Natural killer cell (primary cell): ENCODE results near the gene DDOST. TPM values are rescaled to one million over a fixed set of nuclear protein-coding genes. Genes with fewer than 3 reads are reported as not detected.

ENCODE experiments used
- ATAC-seq, 3 donors: fragments of 150-1000 bp in 2 of 3; fragments of 200-7000 bp in 1 of 3; cut with Tn5 transposase; 1 replicate in 1 of 3; 2 replicates in 2 of 3; pipeline ENCODE4 v1.10.0; 2021; ENCODE audit warnings: mild to moderate bottlenecking in 2 of 3, moderate library complexity in 2 of 3
- DNase-seq, 2 donors: peaks; one replicate each; pipeline versions ENCODE4 v3.0.0 to v3.0.0-alpha.2; 2013 to 2021; ENCODE audit warnings: mixed read lengths in 1 of 2
- H3K27ac ChIP-seq: one replicate; pipeline ENCODE4 v1.5.1; 2013; ENCODE audit warnings: mild to moderate bottlenecking, low read length
- H3K27me3 ChIP-seq: one replicate; pipeline ENCODE4 v1.6.1; 2013; ENCODE audit warnings: low read length; ENCODE audit not compliant: control insufficient read depth, insufficient read depth
- H3K36me3 ChIP-seq: one replicate; pipeline ENCODE4 v1.6.1; 2013; ENCODE audit warnings: low read length; ENCODE audit not compliant: control insufficient read depth, insufficient read depth
- H3K4me1 ChIP-seq: one replicate; pipeline ENCODE4 v1.6.1; 2013; ENCODE audit warnings: low read length; ENCODE audit not compliant: control insufficient read depth, insufficient read depth
- H3K4me3 ChIP-seq: one replicate; pipeline ENCODE4 v1.5.1; 2013; ENCODE audit warnings: low read length
- H3K9me3 ChIP-seq: one replicate; pipeline ENCODE4 v1.6.1; 2013; ENCODE audit warnings: low read length; ENCODE audit not compliant: control insufficient read depth, insufficient read depth
- H3K27ac Mint-ChIP-seq, 2 donors: one replicate each; pipeline ENCODE4 v1.8.0; 2022; ENCODE audit warnings: mild to moderate bottlenecking in 2 of 2, mixed read lengths in 2 of 2, moderate library complexity in 1 of 2
- H3K27me3 Mint-ChIP-seq, 2 donors: one replicate each; pipeline ENCODE4 v1.8.0; 2022; ENCODE audit warnings: low read depth in 2 of 2, mixed read lengths in 2 of 2
- H3K36me3 Mint-ChIP-seq: one replicate; pipeline ENCODE4 v1.8.0; 2022; ENCODE audit warnings: mixed read lengths
- H3K4me1 Mint-ChIP-seq, 2 donors: one replicate each; pipeline ENCODE4 v1.8.0; 2022; ENCODE audit warnings: mixed read lengths in 2 of 2
- H3K4me3 Mint-ChIP-seq: one replicate; pipeline ENCODE4 v1.8.0; 2022; ENCODE audit warnings: mild to moderate bottlenecking, moderate library complexity, mixed read lengths
- H3K9me3 Mint-ChIP-seq, 2 donors: one replicate each; pipeline ENCODE4 v1.8.0; 2022; ENCODE audit warnings: mixed read lengths in 2 of 2
- WGBS: methylation state at CpG from one replicate; pipeline ENCODE4 v1.1.7; 2013; ENCODE audit warnings: missing lambda C conversion rate; ENCODE audit not compliant: insufficient coverage; 5-methylcytosine and 5-hydroxymethylcytosine counted together
- intact Hi-C: fragments of 100-400 bp; cut with micrococcal nuclease; formaldehyde crosslinking; loops from one replicate; pipeline ENCODE4 v1.14.2; 2022
- total RNA-seq, 4 donors: library from RNA; stranded (reverse); fragments of 120-200 nt in 1 of 4; gene quantifications; one replicate each; pipeline versions ENCODE4 v1.2.3 to v1.2.4, GENCODE V29; 2013 to 2022
- TF ChIP-seq, protein P1 (sequence below): fragments of 200-600 bp; IDR thresholded peaks from one replicate; pipeline ENCODE4 v1.8.0; 2022; ENCODE audit warnings: antibody characterized with exemption

Gene DDOST
- total RNA-seq, 3 donors from 2014 or later (not counting 1 experiment from before 2014, with no cell fraction given): 137 to 158 (median 153) TPM

GRCh38 chr1:20666146-20666545 is 5.0 kb upstream of the DDOST start:
- no peaks in the 10 kb centered on the region for H3K36me3 Mint-ChIP-seq
- Histone ChIP-seq H3K27me3 (no peaks in the 10 kb centered on the region), H3K4me1 (peaks cover 11% of the 10 kb centered on the region), H3K27ac (no peak overlapping the region), H3K36me3 (no peaks in the 10 kb centered on the region), H3K9me3 (no peaks in the 10 kb centered on the region), H3K4me3 (no peak overlapping the region)
- DNase-seq (no peak), ATAC-seq (no peak)
- no peaks in the 10 kb centered on the region for H3K27me3 Mint-ChIP-seq
- no peak overlapping the region for H3K27ac Mint-ChIP-seq
- intact Hi-C loops: no loop called here
- TF ChIP-seq, protein P1, sequence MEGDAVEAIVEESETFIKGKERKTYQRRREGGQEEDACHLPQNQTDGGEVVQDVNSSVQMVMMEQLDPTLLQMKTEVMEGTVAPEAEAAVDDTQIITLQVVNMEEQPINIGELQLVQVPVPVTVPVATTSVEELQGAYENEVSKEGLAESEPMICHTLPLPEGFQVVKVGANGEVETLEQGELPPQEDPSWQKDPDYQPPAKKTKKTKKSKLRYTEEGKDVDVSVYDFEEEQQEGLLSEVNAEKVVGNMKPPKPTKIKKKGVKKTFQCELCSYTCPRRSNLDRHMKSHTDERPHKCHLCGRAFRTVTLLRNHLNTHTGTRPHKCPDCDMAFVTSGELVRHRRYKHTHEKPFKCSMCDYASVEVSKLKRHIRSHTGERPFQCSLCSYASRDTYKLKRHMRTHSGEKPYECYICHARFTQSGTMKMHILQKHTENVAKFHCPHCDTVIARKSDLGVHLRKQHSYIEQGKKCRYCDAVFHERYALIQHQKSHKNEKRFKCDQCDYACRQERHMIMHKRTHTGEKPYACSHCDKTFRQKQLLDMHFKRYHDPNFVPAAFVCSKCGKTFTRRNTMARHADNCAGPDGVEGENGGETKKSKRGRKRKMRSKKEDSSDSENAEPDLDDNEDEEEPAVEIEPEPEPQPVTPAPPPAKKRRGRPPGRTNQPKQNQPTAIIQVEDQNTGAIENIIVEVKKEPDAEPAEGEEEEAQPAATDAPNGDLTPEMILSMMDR: no peak
- no peak overlapping the region for H3K4me3 Mint-ChIP-seq
- 83% methylated on average over 16 of the region's 16 CpGs for WGBS
- H3K9me3 Mint-ChIP-seq: no peaks in the 10 kb centered on the region
- peaks cover 15 to 21% of the 10 kb centered on the region in 2 donors for H3K4me1 Mint-ChIP-seq

DNA sequence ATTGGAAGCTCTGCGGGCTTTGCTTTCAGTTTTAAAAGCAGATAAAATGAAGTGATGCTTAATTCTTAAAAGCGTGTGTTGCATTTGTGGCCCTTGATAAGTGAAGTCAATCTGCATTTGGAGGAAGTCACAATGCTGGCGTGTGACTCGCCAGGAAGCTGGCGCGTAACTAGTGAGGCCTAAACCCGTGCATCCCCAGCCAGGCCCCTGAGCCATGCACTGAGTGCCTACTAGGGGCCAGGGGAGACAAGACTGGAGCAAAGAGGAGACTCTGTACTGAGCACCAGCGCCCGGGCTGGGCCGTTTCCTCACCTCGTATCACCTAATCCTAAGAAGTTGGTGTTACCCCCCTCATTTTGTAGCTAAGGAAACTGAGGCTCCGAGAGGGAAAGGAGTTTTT is 4.6 kb upstream of the DDOST start:
- no peak for ATAC-seq
- no peaks in the 10 kb centered on the region for H3K9me3 Mint-ChIP-seq
- Histone ChIP-seq H3K4me3 (no peak overlapping the region), H3K4me1 (peaks cover 14% of the 10 kb centered on the region), H3K9me3 (no peaks in the 10 kb centered on the region), H3K27me3 (no peaks in the 10 kb centered on the region), H3K36me3 (no peaks in the 10 kb centered on the region), H3K27ac (no peak overlapping the region)
- 81% methylated on average over 11 of the region's 12 CpGs for WGBS
- intact Hi-C loops: no loop called here
- no peaks in the 10 kb centered on the region for H3K36me3 Mint-ChIP-seq
- no peak overlapping the region for H3K4me3 Mint-ChIP-seq
- no peaks in the 10 kb centered on the region for H3K27me3 Mint-ChIP-seq
- H3K27ac Mint-ChIP-seq: no peak overlapping the region
- no peak for DNase-seq
- peaks cover 20 to 25% of the 10 kb centered on the region in 2 donors for H3K4me1 Mint-ChIP-seq
- TF ChIP-seq, protein P1: no peak

DNA sequence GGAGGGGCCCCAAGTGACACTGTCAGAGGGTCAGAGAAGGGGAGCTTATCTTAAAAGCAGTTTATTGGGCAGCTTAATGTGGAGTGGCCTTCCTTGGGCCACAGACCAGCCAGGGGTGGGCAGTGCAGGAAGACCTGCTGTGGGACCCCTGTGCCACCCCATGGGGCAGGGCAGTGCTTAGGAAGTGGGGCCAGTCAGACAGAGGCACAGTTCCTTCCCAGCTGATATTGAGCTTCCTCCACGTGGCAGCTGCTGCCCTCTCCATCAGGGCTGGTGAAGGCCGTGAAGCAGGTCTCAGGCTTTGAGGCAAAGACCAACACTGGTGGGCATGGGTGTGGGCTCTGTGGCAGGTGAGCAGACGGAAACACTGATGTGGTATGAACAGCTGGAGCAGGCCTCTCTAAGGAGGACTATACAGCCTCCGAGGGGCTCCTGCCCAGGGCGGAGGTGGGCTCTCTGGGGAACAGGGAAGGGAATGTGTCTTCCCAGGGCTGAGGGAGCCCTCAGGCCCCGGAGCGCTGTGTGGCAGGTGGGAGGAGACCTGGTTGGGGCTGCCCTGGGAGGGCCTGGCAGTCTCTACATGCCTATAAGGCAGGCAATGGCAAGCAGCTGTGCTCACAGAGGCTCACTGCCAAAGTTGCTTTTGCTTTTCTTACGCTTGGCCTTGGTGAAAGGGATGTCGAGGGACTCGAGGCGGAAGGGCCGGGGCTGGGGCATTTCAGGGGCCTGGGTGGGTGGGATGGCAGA is 3.0 kb upstream of the DDOST start:
- H3K4me3 Mint-ChIP-seq: peak overlapping the region; percentile 17
- no peaks in the 10 kb centered on the region for H3K36me3 Mint-ChIP-seq
- Histone ChIP-seq H3K27me3 (no peaks in the 10 kb centered on the region), H3K36me3 (no peaks in the 10 kb centered on the region), H3K9me3 (no peaks in the 10 kb centered on the region), H3K4me1 (peaks cover 24% of the 10 kb centered on the region), H3K4me3 (no peak overlapping the region), H3K27ac (no peak overlapping the region)
- DNase-seq (no peak), ATAC-seq (no peak)
- peaks cover 35 to 41% of the 10 kb centered on the region in 2 donors for H3K4me1 Mint-ChIP-seq
- H3K27me3 Mint-ChIP-seq: no peaks in the 10 kb centered on the region
- WGBS: 92% methylated on average over 12 of the region's 12 CpGs
- TF ChIP-seq, protein P1: no peak
- H3K9me3 Mint-ChIP-seq: no peaks in the 10 kb centered on the region
- H3K27ac Mint-ChIP-seq: no peak overlapping the region
- intact Hi-C loops: no loop called here

DNA sequence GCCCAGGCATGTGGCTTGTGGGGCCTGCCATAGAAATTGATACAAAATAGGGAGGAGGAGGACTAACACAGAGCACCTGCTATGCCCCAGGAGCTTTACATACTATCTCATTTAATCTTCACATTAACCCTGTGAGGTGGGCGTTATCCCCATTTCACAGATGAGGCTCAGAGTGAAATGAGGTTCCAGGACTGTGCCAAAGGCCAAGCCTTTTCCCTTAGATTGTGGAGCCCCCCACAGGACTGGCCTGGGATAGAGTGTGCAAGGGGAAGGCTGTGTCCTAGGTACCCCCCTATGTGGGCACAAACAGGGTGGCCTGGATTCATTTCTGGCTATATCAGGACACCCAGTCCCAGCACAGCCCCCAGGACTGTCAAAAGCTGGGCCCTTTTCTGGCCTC is 2.2 kb upstream of the DDOST start:
- Mint-ChIP-seq H3K4me1 (peaks cover 38 to 46% of the 10 kb centered on the region in 2 donors), H3K4me3 (peak overlapping the region; percentile 98), H3K27me3 (no peaks in the 10 kb centered on the region), H3K27ac (no peak overlapping the region), H3K9me3 (no peaks in the 10 kb centered on the region), H3K36me3 (no peaks in the 10 kb centered on the region)
- DNase-seq: no peak
- no peaks in the 10 kb centered on the region for H3K27me3 ChIP-seq
- no peak overlapping the region for H3K4me3 ChIP-seq
- no peak for ATAC-seq
- intact Hi-C loops: no loop called here
- 67% methylated on average over 1 of the region's 1 CpG for WGBS
- peaks cover 24% of the 10 kb centered on the region for H3K4me1 ChIP-seq
- no peak overlapping the region for H3K27ac ChIP-seq
- H3K9me3 ChIP-seq: no peaks in the 10 kb centered on the region
- TF ChIP-seq, protein P1: no peak
- H3K36me3 ChIP-seq: no peaks in the 10 kb centered on the region
